ENCODE data around the gene KRT12.

Gene KRT12

DNA sequence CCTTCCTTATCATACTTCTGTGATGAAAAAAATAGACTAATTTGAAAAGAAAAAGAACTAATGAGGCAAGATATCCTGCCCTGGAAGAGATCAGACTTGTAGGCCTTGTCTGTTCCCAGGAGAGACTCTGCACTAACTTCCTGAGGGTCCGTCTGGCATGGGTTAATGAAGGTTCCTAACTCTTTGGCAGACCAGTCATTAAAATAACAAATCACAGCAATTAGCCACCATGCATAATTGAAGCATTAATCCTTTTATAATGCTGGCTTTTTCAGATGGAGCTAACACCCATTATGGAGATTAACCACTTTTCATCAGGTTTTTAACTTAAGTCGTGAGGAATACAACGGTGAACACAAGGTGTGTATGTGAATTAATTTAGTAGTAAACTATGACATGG, 34.2 kb downstream of the KRT12 start:
- no peaks in the 10 kb centered on the region for H3K9me3 ChIP-seq (ENCODE audit: control insufficient read depth, low read length)
- no peaks in the 10 kb centered on the region for H3K36me3 ChIP-seq (ENCODE audit: control insufficient read depth, insufficient read depth, low read length)
- H3K9ac ChIP-seq (ENCODE audit: low read length), result no peak overlapping the region
- H3K4me3 ChIP-seq (ENCODE audit: low read length), result no peak overlapping the region
- no peaks in the 10 kb centered on the region for H3K4me1 ChIP-seq (ENCODE audit: control insufficient read depth, insufficient read depth, low read length)
- H3K27me3 ChIP-seq (ENCODE audit: control insufficient read depth, insufficient read depth, low read length), result no peaks in the 10 kb centered on the region

GRCh38 chr17:40830085-40830776, 36.8 kb downstream of the KRT12 start:
- Histone ChIP-seq H3K9me3 (ENCODE audit: control insufficient read depth, low read length) (no peaks in the 10 kb centered on the region), H3K4me1 (ENCODE audit: control insufficient read depth, insufficient read depth, low read length) (no peaks in the 10 kb centered on the region), H3K4me3 (ENCODE audit: low read length) (no peak overlapping the region), H3K9ac (ENCODE audit: low read length) (no peak overlapping the region), H3K27me3 (ENCODE audit: control insufficient read depth, insufficient read depth, low read length) (no peaks in the 10 kb centered on the region), H3K36me3 (ENCODE audit: control insufficient read depth, insufficient read depth, low read length) (no peaks in the 10 kb centered on the region)

GRCh38 chr17:40828454-40829044, 38.5 kb downstream of the KRT12 start:
- no peaks in the 10 kb centered on the region for H3K36me3 ChIP-seq (ENCODE audit: control insufficient read depth, insufficient read depth, low read length)
- H3K9me3 ChIP-seq (ENCODE audit: control insufficient read depth, low read length), result no peaks in the 10 kb centered on the region
- no peaks in the 10 kb centered on the region for H3K27me3 ChIP-seq (ENCODE audit: control insufficient read depth, insufficient read depth, low read length)
- no peak overlapping the region for H3K4me3 ChIP-seq (ENCODE audit: low read length)
- H3K9ac ChIP-seq (ENCODE audit: low read length), result no peak overlapping the region
- no peaks in the 10 kb centered on the region for H3K4me1 ChIP-seq (ENCODE audit: control insufficient read depth, insufficient read depth, low read length)

DNA sequence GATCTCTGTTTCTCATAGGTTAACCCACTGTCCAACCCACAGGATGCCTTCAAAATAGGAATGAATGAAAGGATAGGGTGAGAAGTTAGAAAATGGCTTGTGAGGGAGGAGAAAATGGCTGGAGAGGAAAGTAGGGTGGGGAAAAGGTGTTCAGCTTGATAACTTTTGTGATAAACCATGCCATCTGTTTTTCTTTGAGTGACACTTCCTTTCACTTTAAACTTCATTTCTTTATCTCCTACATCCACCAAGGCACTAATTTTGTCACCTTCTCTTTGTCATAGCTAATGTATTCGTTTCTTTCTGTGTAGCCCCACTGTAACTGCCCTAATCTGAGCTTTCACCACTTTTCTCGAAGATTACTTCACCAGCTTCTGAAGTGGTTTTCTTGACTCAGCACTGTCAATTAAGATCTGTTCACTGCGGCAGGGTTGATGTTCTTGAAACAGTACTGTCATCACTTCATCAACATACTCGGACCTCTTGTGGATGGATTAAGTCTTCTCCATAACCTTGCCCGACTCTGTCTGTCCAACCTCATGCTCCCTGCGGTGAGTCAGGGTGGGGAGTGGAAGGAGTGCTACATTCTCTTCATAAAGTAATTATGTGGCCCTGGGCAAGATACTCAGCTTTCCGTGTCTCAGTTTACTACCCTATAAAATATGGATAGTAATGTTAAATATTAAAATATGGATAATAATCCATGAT, 39.1 kb downstream of the KRT12 start:
- no peaks in the 10 kb centered on the region for H3K4me1 ChIP-seq (ENCODE audit: control insufficient read depth, insufficient read depth, low read length)
- no peak overlapping the region for H3K9ac ChIP-seq (ENCODE audit: low read length)
- H3K4me3 ChIP-seq (ENCODE audit: low read length), result no peak overlapping the region
- no peaks in the 10 kb centered on the region for H3K27me3 ChIP-seq (ENCODE audit: control insufficient read depth, insufficient read depth, low read length)
- H3K36me3 ChIP-seq (ENCODE audit: control insufficient read depth, insufficient read depth, low read length), result no peaks in the 10 kb centered on the region
- no peaks in the 10 kb centered on the region for H3K9me3 ChIP-seq (ENCODE audit: control insufficient read depth, low read length)

- no peaks in the 10 kb centered on the region for H3K9me3 ChIP-seq (ENCODE audit: control insufficient read depth, low read length)
- H3K9ac ChIP-seq (ENCODE audit: low read length), result no peak overlapping the region
- H3K36me3 ChIP-seq (ENCODE audit: control insufficient read depth, insufficient read depth, low read length), result no peaks in the 10 kb centered on the region
- no peaks in the 10 kb centered on the region for H3K27me3 ChIP-seq (ENCODE audit: control insufficient read depth, insufficient read depth, low read length)
- H3K4me3 ChIP-seq (ENCODE audit: low read length), result no peak overlapping the region
- H3K4me1 ChIP-seq (ENCODE audit: control insufficient read depth, insufficient read depth, low read length), result no peaks in the 10 kb centered on the region
Observed at GRCh38 chr17:40825599-40825998, 41.4 kb downstream of the KRT12 start.

GRCh38 chr17:40824015-40824832, 42.8 kb downstream of the KRT12 start:
- no peaks in the 10 kb centered on the region for H3K36me3 ChIP-seq (ENCODE audit: control insufficient read depth, insufficient read depth, low read length)
- no peak overlapping the region for H3K4me3 ChIP-seq (ENCODE audit: low read length)
- H3K27me3 ChIP-seq (ENCODE audit: control insufficient read depth, insufficient read depth, low read length), result no peaks in the 10 kb centered on the region
- H3K9me3 ChIP-seq (ENCODE audit: control insufficient read depth, low read length), result no peaks in the 10 kb centered on the region
- H3K9ac ChIP-seq (ENCODE audit: low read length), result no peak overlapping the region
- H3K4me1 ChIP-seq (ENCODE audit: control insufficient read depth, insufficient read depth, low read length), result no peaks in the 10 kb centered on the region

GRCh38 chr17:40822132-40822812, 44.8 kb downstream of the KRT12 start, which contains the start of gene KRT10:
Gene KRT10 (minus strand): TSS chr17:40822614. CDS start chr17:40822585, 29 bp downstream.
- H3K27me3 ChIP-seq (ENCODE audit: control insufficient read depth, insufficient read depth, low read length), result no peaks in the 10 kb centered on the region
- no peak within 1 kb of the TSS for H3K9ac ChIP-seq (ENCODE audit: low read length)
- H3K9me3 ChIP-seq (ENCODE audit: control insufficient read depth, low read length), result no peaks in the 10 kb centered on the region
- no peaks in the 10 kb centered on the region for H3K4me1 ChIP-seq (ENCODE audit: control insufficient read depth, insufficient read depth, low read length)
- no peak within 1 kb of the TSS for H3K4me3 ChIP-seq (ENCODE audit: low read length)
- no peaks in the 10 kb centered on the region for H3K36me3 ChIP-seq (ENCODE audit: control insufficient read depth, insufficient read depth, low read length)

GRCh38 chr17:40821536-40821935, 45.5 kb downstream of the KRT12 start:
- H3K27me3 ChIP-seq (ENCODE audit: control insufficient read depth, insufficient read depth, low read length), result no peaks in the 10 kb centered on the region
- H3K4me3 ChIP-seq (ENCODE audit: low read length), result no peak overlapping the region
- H3K9ac ChIP-seq (ENCODE audit: low read length), result no peak overlapping the region
- no peaks in the 10 kb centered on the region for H3K9me3 ChIP-seq (ENCODE audit: control insufficient read depth, low read length)
- H3K4me1 ChIP-seq (ENCODE audit: control insufficient read depth, insufficient read depth, low read length), result no peaks in the 10 kb centered on the region
- H3K36me3 ChIP-seq (ENCODE audit: control insufficient read depth, insufficient read depth, low read length), result no peaks in the 10 kb centered on the region

- H3K27me3 ChIP-seq (ENCODE audit: control insufficient read depth, insufficient read depth, low read length), result no peaks in the 10 kb centered on the region
- no peak overlapping the region for H3K9ac ChIP-seq (ENCODE audit: low read length)
- H3K36me3 ChIP-seq (ENCODE audit: control insufficient read depth, insufficient read depth, low read length), result no peaks in the 10 kb centered on the region
- no peaks in the 10 kb centered on the region for H3K9me3 ChIP-seq (ENCODE audit: control insufficient read depth, low read length)
- H3K4me3 ChIP-seq (ENCODE audit: low read length), result no peak overlapping the region
- no peaks in the 10 kb centered on the region for H3K4me1 ChIP-seq (ENCODE audit: control insufficient read depth, insufficient read depth, low read length)
Observed at GRCh38 chr17:40820228-40820838, 46.7 kb downstream of the KRT12 start.

DNA sequence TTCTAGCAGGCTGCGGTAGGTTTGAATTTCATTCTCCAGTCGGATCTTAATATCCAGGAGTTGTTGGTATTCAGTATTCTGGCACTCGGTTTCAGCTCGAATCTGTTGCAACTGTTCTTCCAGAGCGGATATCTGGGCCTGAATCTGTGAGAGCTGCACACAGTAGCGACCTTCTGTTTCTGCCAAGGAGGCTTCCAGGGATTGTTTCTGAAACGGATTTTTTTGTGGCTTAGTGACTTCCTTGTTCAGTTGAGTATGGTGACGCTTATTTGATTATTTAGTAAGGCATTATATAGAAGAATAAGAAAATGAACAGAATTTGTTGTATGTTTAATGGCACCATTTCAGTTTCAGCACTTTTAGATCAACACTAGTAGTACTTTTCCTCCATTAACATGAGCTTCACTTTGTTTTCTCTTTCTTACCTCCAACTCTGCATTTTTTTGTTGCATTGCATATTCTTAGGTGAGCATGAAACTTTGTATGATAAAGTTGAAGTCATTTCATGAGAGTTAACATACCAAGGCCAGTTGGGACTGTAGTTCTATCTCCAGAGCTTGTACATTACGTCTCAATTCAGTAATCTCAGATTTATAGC, 47.4 kb downstream of the KRT12 start:
- Histone ChIP-seq H3K4me3 (ENCODE audit: low read length) (peak overlapping the region; percentile 4), H3K4me1 (ENCODE audit: control insufficient read depth, insufficient read depth, low read length) (no peaks in the 10 kb centered on the region), H3K36me3 (ENCODE audit: control insufficient read depth, insufficient read depth, low read length) (no peaks in the 10 kb centered on the region), H3K9me3 (ENCODE audit: control insufficient read depth, low read length) (no peaks in the 10 kb centered on the region), H3K9ac (ENCODE audit: low read length) (no peak overlapping the region), H3K27me3 (ENCODE audit: control insufficient read depth, insufficient read depth, low read length) (no peaks in the 10 kb centered on the region)

Measured in mucosa of stomach (tissue), 1 donor.